Esophagus squamous epithelium (tissue), 5 donors: ENCODE measurements around the gene TNFSF12. TPM values are rescaled to one million over a fixed set of nuclear protein-coding genes. Genes with fewer than 3 reads are reported as not detected.
A peak's percentile ranks its signal among the peaks of the same experiment; 100 is the strongest.

Experiments
- DNase-seq: peaks from one replicate; lab custom pipeline; 2025; lab: John Stamatoyannopoulos, UW
- H3K27ac ChIP-seq, 4 donors: fragments of 200-600 bp; sonication (generic); one replicate each; pipeline ENCODE4 v1.5.1; 2016 to 2019; ENCODE audit warnings: mild to moderate bottlenecking in 1 of 4
- H3K27me3 ChIP-seq, 4 donors: fragments of 200-600 bp; sonication (generic); 1 replicate in 3 of 4; 2 replicates in 1 of 4; pipeline versions ENCODE4 v1.5.1 to v1.6.0; 2017 to 2021; ENCODE audit warnings: antibody characterized with exemption in 1 of 4
- H3K36me3 ChIP-seq, 3 donors: fragments of 200-600 bp; sonication (generic); one replicate each; pipeline ENCODE4 v1.5.1; 2016 to 2019
- H3K4me1 ChIP-seq, 3 donors: fragments of 200-600 bp; sonication (generic); one replicate each; pipeline ENCODE4 v1.5.1; 2017 to 2019
- H3K4me3 ChIP-seq, 4 donors: fragments of 200-600 bp; sonication (generic); 1 replicate in 3 of 4; 2 replicates in 1 of 4; pipeline ENCODE4 v1.5.1; 2016 to 2019; ENCODE audit warnings: mild to moderate bottlenecking in 2 of 4, moderate library complexity in 1 of 4
- H3K9me3 ChIP-seq, 3 donors: fragments of 200-600 bp; sonication (generic); one replicate each; pipeline ENCODE4 v1.5.1; 2016 to 2019
- CTCF ChIP-seq, 6 experiments: fragments of 450-650 bp in 4 of 6; fragments of 200-600 bp in 2 of 6; sonication (generic) in 2 of 6; IDR thresholded peaks; one replicate each; pipeline ENCODE4 v1.5.1; 2016 to 2019; ENCODE audit warnings: antibody characterized with exemption in 6 of 6, mild to moderate bottlenecking in 4 of 6, moderate library complexity in 4 of 6
- POLR2A ChIP-seq, 4 donors: fragments of 450-650 bp; IDR thresholded peaks; one replicate each; pipeline ENCODE4 v1.6.1; 2017; ENCODE audit warnings: antibody characterized with exemption in 4 of 4, mild to moderate bottlenecking in 4 of 4, moderate library complexity in 3 of 4
- WGBS, 2 donors: methylation state at CpG; one replicate each; pipeline ENCODE4 v1.1.5; 2018; 5-methylcytosine and 5-hydroxymethylcytosine counted together
- intact Hi-C: fragments of 100-400 bp; cut with DNase I; formaldehyde crosslinking; loops from one replicate; pipeline ENCODE4 v1.15.0; 2022
- total RNA-seq, 4 donors: library from RNA; depleted of rRNA; stranded (reverse); fragments of >200 nt; gene quantifications; one replicate each; pipeline ENCODE4 v1.1.0, GENCODE V29; 2016
- donor health status: DM: yes; HTN: yes; CAD: no.

TNFSF12 gene
- total RNA-seq, 4 donors from 2014 or later = 3.5 to 41.6 (median 6.5) TPM

- no peaks in the 10 kb centered on the region for H3K9me3 ChIP-seq
- H3K4me1 ChIP-seq = peaks cover 15 to 37% (median 17%) of the 10 kb centered on the region in 3 donors
- TF ChIP-seq CTCF (IDR thresholded peaks at IDR 0.05) = no peak
- TF ChIP-seq POLR2A (IDR thresholded peaks at IDR 0.05) = no peak
- H3K36me3 ChIP-seq = peaks cover 0 to 12% (median 0%) of the 10 kb centered on the region in 3 donors
- H3K27ac ChIP-seq = no peak overlapping the region
- no peak overlapping the region for H3K4me3 ChIP-seq
- intact Hi-C loops = no loop called here
- DNase-seq = no peak
- 85 to 87% methylated on average over 4 of the region's 4 CpGs for WGBS, 2 donors
- no peaks in the 10 kb centered on the region for H3K27me3 ChIP-seq
Observed at GRCh38 chr17:7551396-7551795, 2.5 kb downstream of the TNFSF12 start.

DNA sequence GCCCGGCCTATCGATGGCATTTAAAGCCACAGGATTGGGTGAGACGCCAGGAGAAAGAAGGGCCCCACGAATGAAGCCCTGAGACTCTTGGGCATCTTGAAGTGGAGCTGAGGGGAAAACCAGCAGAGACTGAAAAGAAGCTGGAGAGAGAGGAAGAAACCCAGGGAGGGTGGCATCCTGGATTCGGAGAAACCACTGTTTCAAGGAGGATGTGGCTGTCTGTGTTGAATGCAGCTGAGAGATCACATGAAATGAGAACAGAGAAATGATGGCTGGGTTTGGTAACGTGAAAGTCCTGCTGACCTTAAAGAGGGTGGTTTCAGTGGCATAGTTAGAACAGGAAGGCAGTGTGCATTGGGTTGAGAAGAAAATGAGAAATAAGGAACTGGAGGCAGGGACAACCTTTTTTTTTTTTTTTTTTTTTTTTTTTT, 3.8 kb downstream of the TNFSF12 start:
- WGBS, 2 donors = 57 to 66% methylated on average over 3 to 5 of the region's 6 CpGs
- intact Hi-C loops = no loop called here
- Histone ChIP-seq H3K27me3 (no peaks in the 10 kb centered on the region), H3K4me3 (no peak overlapping the region), H3K36me3 (peaks cover 0 to 12% (median 0%) of the 10 kb centered on the region in 3 donors), H3K27ac (peak overlapping the region in 3 of 4 donors; percentile 30 to 52 (median 44)), H3K4me1 (peaks cover 22 to 49% (median 22%) of the 10 kb centered on the region in 3 donors), H3K9me3 (no peaks in the 10 kb centered on the region)
- TF ChIP-seq CTCF (IDR thresholded peaks at IDR 0.05) = no peak
- no peak for TF ChIP-seq POLR2A (IDR thresholded peaks at IDR 0.05)
- DNase-seq = no peak

DNA sequence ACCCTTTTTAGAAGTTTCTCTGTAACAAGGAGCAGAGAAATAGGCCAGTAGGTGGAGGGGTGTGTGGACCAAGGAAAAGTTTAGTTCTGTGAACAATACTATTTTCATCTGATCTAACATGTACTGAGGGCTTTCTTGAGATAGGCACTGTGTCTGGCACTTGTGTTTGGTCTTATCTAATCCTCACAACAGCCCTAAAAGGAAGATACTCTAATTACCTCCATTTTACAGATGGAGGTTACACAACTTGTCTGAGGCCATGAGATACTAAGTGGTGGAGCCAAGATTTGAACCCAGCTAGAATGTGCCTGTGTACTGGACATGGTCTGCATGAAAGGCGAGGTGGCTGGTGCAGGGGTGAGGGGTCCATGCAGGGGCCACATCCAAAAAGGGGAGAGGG, 4.5 kb downstream of the TNFSF12 start:
- Histone ChIP-seq H3K27me3 (no peaks in the 10 kb centered on the region), H3K9me3 (no peaks in the 10 kb centered on the region), H3K4me1 (peaks cover 24 to 49% (median 27%) of the 10 kb centered on the region in 3 donors), H3K4me3 (no peak overlapping the region), H3K36me3 (peaks cover 0 to 12% (median 0%) of the 10 kb centered on the region in 3 donors), H3K27ac (peak overlapping the region in 2 of 4 donors; percentile 31 to 76)
- DNase-seq = no peak
- WGBS, 2 donors = 75 to 92% methylated on average over 1 of the region's 1 CpG
- intact Hi-C loops = no loop called here
- no peak for TF ChIP-seq POLR2A (IDR thresholded peaks at IDR 0.05)
- no peak for TF ChIP-seq CTCF (IDR thresholded peaks at IDR 0.05)

DNA sequence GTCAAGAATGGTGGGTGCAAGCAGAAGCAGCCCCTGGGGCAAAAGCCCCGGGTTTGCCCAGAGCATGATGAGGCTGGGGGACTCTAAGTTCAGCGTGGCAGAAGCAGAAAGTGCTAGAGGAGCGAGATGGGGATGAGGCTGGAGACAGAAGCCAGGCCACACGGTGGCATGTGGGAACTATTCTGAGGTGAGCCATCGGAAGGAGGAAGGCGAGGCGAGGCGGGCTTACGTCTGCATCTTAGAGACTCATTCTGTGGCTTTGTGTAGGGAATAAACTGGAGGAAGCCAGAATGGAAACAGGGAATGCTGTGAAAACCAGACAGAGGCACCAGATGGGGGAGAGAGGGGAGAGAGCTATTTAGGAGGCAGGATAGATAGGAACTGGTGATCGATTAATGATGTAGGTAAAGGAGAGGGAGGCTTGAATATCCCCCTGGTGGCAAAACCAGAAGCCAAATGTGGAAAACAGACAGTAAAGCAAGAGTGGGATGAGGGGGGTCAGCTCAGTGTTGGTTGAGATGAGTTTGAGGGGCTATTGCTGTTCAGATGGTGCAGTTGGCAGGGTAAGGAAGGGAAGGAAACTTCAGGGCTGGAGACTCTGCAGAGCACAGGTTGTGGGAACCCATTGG, 6.6 kb downstream of the TNFSF12 start:
- Histone ChIP-seq H3K9me3 (no peaks in the 10 kb centered on the region), H3K27ac (no peak overlapping the region), H3K27me3 (no peaks in the 10 kb centered on the region), H3K36me3 (peaks cover 0 to 12% (median 0%) of the 10 kb centered on the region in 3 donors), H3K4me1 (peaks cover 25 to 49% (median 33%) of the 10 kb centered on the region in 3 donors), H3K4me3 (no peak overlapping the region)
- WGBS, 2 donors = 58 to 62% methylated on average over 10 of the region's 10 CpGs
- TF ChIP-seq POLR2A (IDR thresholded peaks at IDR 0.05) = no peak
- no peak for TF ChIP-seq CTCF (IDR thresholded peaks at IDR 0.05)
- no peak for DNase-seq
- intact Hi-C loops = no loop called here

DNA sequence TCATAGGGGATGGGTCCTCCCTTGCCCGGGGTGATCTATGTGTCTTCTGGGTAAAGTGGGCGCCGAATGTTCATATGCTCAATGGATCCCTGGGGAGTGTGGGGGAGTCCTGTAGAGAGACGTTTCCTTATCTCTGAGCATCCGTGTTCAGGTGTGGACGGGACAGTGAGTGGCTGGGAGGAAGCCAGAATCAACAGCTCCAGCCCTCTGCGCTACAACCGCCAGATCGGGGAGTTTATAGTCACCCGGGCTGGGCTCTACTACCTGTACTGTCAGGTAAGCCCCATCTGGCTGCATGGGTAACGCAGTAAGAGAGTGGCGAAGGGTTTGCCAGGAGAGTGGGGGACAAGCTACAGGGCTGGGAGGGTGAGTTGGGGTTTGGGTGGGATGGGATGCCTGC, 7.8 kb downstream of the TNFSF12 start:
- intact Hi-C loops = no loop called here
- 85 to 100% methylated on average over 1 to 12 of the region's 12 CpGs for WGBS, 2 donors
- DNase-seq = no peak
- TF ChIP-seq POLR2A (IDR thresholded peaks at IDR 0.05) = no peak
- no peak for TF ChIP-seq CTCF (IDR thresholded peaks at IDR 0.05)
- Histone ChIP-seq H3K4me1 (peaks cover 30 to 55% (median 38%) of the 10 kb centered on the region in 3 donors), H3K27me3 (no peaks in the 10 kb centered on the region), H3K9me3 (no peaks in the 10 kb centered on the region), H3K4me3 (no peak overlapping the region), H3K36me3 (peaks cover 0 to 2% (median 0%) of the 10 kb centered on the region in 3 donors), H3K27ac (peak overlapping the region in 3 of 4 donors; percentile 82 to 98 (median 97))
